Left forelimb (tissue), 1 donor: ENCODE data around the gene NOM1.
"Not testable (repeated sequence)": the region's sequence is repeated elsewhere in the genome, so short reads cannot be mapped to it uniquely, and the experiment has no call there.

ENCODE experiments used
- DNase-seq: peaks from one replicate; pipeline ENCODE4 v3.0.0-alpha.2; 2018; ENCODE audit warnings: low spot score

NOM1 gene

GRCh38 chr7:156940421-156941122 lies 8.9 kb upstream of the NOM1 start:
- DNase-seq = no peak

DNA sequence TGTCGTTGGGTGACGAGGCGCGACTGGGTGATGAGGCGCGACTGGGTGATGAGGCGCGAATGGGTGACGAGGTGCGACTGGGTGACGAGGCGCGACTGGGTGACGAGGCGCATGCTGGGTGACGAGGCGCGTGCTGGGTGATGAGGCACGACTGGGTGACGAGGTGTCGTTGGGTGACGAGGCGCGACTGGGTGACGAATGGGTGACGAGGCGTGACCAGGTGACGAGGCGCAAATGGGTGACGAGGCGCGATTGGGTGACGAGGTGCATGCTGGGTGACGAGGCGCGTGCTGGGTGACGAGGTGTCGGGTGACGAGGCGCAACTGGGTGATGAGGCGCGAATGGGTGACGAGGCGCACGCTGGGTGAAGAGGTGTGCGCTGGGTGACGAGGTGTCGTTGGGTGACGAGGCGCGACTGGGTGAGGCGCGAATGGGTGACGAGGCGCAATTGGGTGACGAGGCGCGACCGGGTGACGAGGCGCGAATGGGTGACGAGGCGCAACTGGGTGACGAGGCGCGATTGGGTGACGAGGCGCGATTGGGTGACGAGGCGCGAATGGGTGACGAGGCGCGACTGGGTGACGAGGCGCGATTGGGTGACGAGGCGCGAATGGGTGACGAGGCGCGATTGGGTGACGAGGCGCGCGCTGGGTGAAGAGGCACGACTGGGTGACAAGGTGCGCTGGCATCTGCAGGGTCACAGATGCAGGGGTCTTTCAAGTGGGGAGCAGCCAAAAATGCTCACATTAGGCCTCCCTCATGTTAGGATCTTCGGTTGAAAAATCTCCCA lies 7.9 kb upstream of the NOM1 start:
- DNase-seq = no peak

GRCh38 chr7:156942708-156943090 lies 6.8 kb upstream of the NOM1 start:
- no peak for DNase-seq

- no peak for DNase-seq
Measured at GRCh38 chr7:156943091-156944041, 6.1 kb upstream of the NOM1 start.

DNA sequence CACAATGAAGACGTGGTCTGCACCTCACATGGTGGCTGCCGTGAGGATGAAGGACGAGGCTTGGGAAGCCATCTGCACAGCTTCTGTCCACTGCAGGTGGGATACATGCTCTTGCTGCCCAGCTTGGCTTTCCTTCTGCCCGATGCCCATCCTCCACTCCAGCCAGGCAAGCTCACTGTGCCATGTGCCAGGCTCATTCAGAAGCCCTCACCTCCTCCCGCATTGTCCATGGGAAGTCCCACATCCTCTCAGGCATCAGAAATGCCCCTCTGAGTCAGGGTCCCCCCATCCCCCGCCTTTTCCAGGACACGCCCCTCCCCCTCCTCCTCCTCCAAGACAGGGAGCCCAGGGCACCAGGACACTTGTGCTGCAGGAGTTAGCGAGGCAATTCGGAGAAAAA lies 4.6 kb upstream of the NOM1 start:
- DNase-seq = no peak

GRCh38 chr7:156947120-156947843 lies 2.2 kb upstream of the NOM1 start:
- no peak for DNase-seq

DNA sequence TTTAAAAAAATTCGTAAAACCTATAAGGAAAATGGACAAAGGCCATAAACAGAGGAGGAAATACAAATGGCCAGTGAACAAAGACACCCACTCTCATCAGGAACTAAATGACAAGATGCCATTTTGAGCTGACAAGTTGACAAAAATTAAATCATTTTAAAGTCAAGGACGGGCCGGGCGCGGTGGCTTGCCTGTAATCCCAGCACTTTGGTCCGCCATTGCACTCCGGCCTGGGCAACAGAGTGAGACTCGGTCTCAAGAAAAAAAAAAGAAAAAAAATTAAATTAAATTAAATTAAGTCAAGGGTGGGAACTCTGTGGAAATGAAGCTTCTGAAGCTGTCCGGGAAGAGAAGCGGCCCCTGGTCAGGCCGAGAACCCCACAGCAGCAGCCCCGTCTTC lies 1.2 kb upstream of the NOM1 start:
- DNase-seq = no peak

GRCh38 chr7:156950381-156950858 lies 908 bp downstream of the NOM1 start:
- no peak for DNase-seq

- DNase-seq = not testable (repeated sequence)
Measured at GRCh38 chr7:156953215-156953614, 3.7 kb downstream of the NOM1 start.

GRCh38 chr7:156954941-156955340 lies 5.4 kb downstream of the NOM1 start:
- DNase-seq = no peak

- DNase-seq = no peak
Measured at GRCh38 chr7:156956727-156957126, 7.2 kb downstream of the NOM1 start.

GRCh38 chr7:156962145-156962544 lies 12.6 kb downstream of the NOM1 start:
- no peak for DNase-seq

- no peak for DNase-seq
Measured at GRCh38 chr7:156962897-156963296, 13.4 kb downstream of the NOM1 start.

DNA sequence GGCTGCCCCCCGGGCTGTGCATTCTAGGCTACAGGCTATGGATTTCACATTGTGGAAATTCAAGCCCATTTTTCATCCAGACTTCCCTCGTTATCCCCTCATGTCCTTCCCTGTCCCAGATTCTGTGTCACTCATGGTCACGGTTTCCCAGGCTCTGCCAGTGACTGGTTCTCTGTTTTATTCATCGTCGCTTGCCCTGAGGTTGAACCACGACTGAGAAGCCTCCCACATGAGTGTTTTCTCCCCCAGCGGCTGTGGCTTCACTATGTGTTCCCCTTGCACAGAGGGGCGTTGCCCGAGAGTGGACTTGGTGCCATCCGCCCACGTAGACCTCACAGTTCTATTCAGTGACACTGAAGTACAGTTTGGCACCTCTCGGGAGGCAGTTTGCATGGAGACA lies 14.0 kb downstream of the NOM1 start:
- no peak for DNase-seq

GRCh38 chr7:156964971-156965370 lies 15.5 kb downstream of the NOM1 start:
- DNase-seq = no peak

GRCh38 chr7:156966387-156966786 lies 16.9 kb downstream of the NOM1 start:
- no peak for DNase-seq

DNA sequence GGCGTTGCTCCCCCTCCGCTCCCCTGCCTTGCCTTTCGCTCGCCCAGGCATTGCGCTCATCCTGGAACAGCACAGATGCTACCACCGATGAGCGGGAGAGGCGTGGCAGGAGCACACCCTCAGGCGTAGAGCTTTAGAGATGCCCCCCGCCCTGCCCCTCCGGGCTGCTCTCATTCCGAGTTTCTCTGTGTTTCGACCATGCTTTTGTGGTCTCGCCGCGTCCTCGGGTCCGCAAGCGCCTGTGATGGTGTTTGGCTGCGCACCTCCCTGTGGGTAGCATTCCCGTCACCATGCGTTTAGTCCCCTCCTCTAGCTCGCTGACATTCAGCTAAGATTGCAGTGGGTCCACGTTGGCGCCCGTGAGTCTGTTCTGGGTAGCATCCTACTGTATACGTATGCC lies 18.7 kb downstream of the NOM1 start:
- DNase-seq = no peak

DNA sequence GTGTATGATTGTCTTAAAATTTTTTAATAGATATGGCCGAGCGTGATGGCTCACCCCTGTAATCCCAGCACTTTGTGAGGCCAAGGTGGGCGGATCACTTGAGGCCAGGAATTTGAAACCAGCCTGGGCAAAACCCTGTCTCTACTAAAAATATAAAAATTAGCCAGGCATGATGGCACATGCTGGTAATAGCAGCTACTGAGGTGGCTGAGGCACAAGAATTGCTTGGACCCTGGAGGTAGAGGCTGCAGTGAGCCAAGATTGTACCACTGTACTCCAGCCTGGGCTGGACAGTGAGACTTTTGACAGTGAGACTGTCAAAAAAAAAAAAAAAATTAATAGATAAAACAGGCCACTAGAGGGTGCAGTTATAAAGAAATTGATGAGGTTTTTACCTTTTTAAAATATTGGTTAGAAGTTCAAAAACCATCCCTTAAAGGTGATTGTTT lies 20.5 kb downstream of the NOM1 start:
- DNase-seq = no peak

GRCh38 chr7:156975620-156976019 lies 26.1 kb downstream of the NOM1 start:
- no peak for DNase-seq

DNA sequence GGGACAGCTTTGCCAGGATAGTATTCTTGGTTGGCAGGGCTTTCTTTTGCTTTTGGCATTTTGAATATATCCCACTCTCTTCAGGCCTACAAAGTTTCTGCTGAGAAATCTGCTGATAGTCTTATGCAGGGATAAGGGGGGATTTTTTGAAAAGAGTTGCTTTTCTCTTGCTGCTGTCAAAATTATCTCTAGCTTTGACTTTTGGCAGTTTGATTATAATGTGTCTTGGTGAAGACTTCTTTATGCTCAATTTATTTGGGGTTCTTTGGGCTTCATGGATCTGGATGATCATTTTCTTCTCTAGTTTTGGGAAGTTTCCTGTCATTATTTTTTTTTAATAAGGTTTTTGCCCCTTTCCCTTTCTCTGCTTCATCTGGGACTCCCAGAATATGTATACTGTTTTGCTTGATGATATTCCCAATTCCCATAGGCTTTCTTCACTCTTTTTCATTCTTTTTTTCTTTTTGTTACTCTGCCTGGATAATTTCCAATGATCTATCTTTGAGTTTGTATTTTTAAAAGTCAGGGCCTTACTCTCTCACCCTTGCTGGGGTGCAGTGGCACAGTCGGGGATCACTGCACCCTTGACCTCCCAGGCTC lies 29.6 kb downstream of the NOM1 start:
- no peak for DNase-seq

DNA sequence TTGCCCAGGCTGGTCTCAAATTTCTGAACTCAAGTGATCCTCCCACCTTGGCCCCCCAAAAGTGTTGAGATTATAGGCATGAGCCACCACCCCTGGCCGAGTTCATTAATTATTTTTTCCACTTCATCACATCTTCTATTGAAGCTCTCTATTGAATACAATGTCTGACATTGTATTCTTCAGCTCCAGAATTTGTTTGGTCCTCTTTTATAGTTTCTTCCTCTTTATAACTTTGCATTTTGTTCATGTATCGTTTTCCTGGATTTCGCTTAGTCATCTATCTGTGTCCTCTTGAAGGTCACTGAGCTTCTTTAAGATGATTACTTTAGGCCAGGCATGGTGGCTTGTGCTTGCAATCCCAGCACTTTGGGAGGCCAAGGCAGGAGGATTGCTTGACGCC lies 30.2 kb downstream of the NOM1 start:
- no peak for DNase-seq
